Upper lobe of right lung (tissue), 1 donor: ENCODE data around the gene SSR1. TPM values are rescaled to one million over a fixed set of nuclear protein-coding genes. Genes with fewer than 3 reads are reported as not detected.
A peak's percentile ranks its signal among the peaks of the same experiment; 100 is the strongest.
"Not testable (repeated sequence)": the region's sequence is repeated elsewhere in the genome, so short reads cannot be mapped to it uniquely, and the experiment has no call there.

Source experiments
- ATAC-seq: fragments of 200-7000 bp; cut with Tn5 transposase; one replicate; pipeline ENCODE4 v1.9.1; 2020; ENCODE audit warnings: mild to moderate bottlenecking, moderate library complexity
- DNase-seq: peaks from one replicate; pipeline ENCODE4 v3.0.0-alpha.2; 2020
- H3K27ac ChIP-seq: fragments of 200-600 bp; one replicate; pipeline ENCODE4 v1.8.0; 2022
- H3K27me3 ChIP-seq: fragments of 200-600 bp; one replicate; pipeline ENCODE4 v1.8.0; 2022; ENCODE audit warnings: mild to moderate bottlenecking
- H3K36me3 ChIP-seq: fragments of 200-600 bp; one replicate; pipeline ENCODE4 v1.8.0; 2022
- H3K4me1 ChIP-seq: fragments of 200-600 bp; one replicate; pipeline ENCODE4 v1.8.0; 2022
- H3K4me3 ChIP-seq: fragments of 200-600 bp; one replicate; pipeline ENCODE4 v1.8.0; 2022; ENCODE audit warnings: mild to moderate bottlenecking
- H3K9me3 ChIP-seq: fragments of 200-600 bp; one replicate; pipeline ENCODE4 v1.8.0; 2022
- CTCF ChIP-seq: fragments of 200-600 bp; IDR thresholded peaks from one replicate; pipeline ENCODE4 v1.8.0; 2022; ENCODE audit warnings: antibody characterized with exemption
- intact Hi-C: fragments of 100-400 bp; cut with DNase I; formaldehyde crosslinking; loops from one replicate; pipeline ENCODE4 v1.11.0; 2022
- total RNA-seq: library from RNA; stranded (reverse); fragmentation: NEBNext Ultra II Directional; extraction: Animal tissue kit (Norgen Biotek cat#: 25700); gene quantifications from one replicate; pipeline ENCODE4 v1.2.1, GENCODE V29; 2021
- donor health status: DM: no; HTN: yes; CAD: no; lungs with severe emphysema.

The SSR1 gene
- total RNA-seq, 1 donor from 2014 or later = 128 TPM

DNA sequence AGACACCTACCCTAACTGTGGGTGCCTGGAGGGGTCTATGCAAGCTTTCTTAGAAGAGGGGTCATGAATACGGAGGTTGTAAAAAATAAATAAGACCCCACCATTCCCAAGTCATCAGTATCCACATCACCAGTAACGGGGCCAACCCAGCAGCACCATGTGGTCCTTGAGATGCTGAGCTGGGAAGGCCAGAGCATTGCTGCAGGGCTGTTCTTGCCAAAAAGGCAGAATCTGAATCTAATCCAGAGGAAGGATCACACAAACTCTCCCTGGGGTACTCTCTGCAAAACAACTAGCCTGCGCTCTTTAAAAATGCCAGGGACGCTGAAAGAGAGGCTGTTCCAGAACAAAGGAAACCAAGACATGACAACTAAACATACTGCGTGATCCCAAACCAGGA lies 43.2 kb downstream of the SSR1 start:
- DNase-seq (no peak), ATAC-seq (no peak)
- Histone ChIP-seq H3K36me3 (no peaks in the 10 kb centered on the region), H3K4me3 (no peak overlapping the region), H3K27ac (no peak overlapping the region), H3K9me3 (no peaks in the 10 kb centered on the region), H3K27me3 (no peaks in the 10 kb centered on the region), H3K4me1 (no peaks in the 10 kb centered on the region)
- no peak for TF ChIP-seq CTCF
- intact Hi-C loops = no loop called here

GRCh38 chr6:7268816-7269555 lies 44.0 kb downstream of the SSR1 start:
- Histone ChIP-seq H3K27me3 (no peaks in the 10 kb centered on the region), H3K36me3 (no peaks in the 10 kb centered on the region), H3K27ac (no peak overlapping the region), H3K4me1 (no peaks in the 10 kb centered on the region), H3K4me3 (no peak overlapping the region), H3K9me3 (no peaks in the 10 kb centered on the region)
- ATAC-seq (no peak), DNase-seq (no peak)
- TF ChIP-seq CTCF = no peak
- intact Hi-C loops = no loop called here

DNA sequence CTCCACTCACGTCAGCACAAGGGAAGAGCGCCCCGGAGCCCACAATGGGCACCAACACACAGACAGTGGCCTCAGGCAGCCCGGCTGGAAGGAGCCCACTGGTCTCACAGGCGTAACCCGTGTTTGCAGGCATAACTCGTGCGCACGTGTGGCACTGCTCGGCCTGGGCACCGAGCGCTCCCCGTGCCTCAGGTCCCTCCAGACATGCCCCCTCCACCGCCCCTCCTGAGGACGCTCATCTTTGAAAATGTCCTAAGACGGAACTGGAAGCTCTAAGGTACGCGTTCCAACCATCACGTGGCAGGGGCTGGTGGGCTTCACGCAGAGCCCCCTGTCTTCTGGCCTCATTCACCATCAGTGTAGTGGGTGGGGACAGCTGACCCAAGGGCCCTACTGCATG lies 44.6 kb downstream of the SSR1 start:
- Histone ChIP-seq H3K27me3 (no peaks in the 10 kb centered on the region), H3K36me3 (no peaks in the 10 kb centered on the region), H3K4me3 (no peak overlapping the region), H3K4me1 (no peaks in the 10 kb centered on the region), H3K27ac (no peak overlapping the region), H3K9me3 (no peaks in the 10 kb centered on the region)
- ATAC-seq (no peak), DNase-seq (no peak)
- intact Hi-C loops = no loop called here
- no peak for TF ChIP-seq CTCF

DNA sequence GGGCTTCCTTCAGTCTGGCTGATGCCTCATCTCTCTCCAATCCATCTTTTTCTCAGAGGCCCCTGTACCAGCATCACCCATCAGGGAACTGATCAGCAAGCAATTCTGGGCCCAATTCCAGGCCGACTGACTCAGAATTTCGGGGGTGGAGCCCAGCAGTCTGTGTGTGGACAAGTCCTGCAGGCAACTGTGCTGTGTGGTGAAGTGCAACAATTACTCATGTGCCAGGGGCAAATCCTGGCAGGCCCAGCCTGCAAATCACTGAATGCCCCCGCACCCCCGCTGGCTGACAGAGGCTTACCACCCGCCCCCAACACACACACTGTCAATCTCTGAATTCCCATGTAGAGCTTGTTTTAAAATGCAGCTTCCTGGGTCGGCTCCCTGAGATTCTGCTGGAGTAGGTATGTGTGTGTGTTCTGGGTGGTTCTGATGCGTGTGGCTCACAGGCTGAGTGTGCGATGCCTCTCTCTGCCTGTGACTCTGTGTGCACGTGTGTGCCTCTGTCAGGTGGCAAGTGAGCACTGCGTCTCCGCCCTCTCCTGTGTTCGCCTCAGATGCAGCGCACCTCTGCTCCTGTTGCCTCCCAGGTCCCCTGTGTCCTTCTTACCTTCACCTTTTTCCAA lies 45.4 kb downstream of the SSR1 start:
- Histone ChIP-seq H3K27ac (no peak overlapping the region), H3K9me3 (no peaks in the 10 kb centered on the region), H3K4me3 (no peak overlapping the region), H3K4me1 (no peaks in the 10 kb centered on the region), H3K27me3 (no peaks in the 10 kb centered on the region), H3K36me3 (no peaks in the 10 kb centered on the region)
- TF ChIP-seq CTCF = no peak
- DNase-seq = no peak
- intact Hi-C loops = no loop called here
- ATAC-seq = peak; percentile 47

- no peak for DNase-seq
- intact Hi-C loops = no loop called here
Measured at GRCh38 chr6:7267071-7267465, 45.9 kb downstream of the SSR1 start.

GRCh38 chr6:7265385-7265726 lies 47.6 kb downstream of the SSR1 start:
- H3K27ac ChIP-seq, intact Hi-C loops, H3K27me3 ChIP-seq, DNase-seq, ATAC-seq, H3K4me3 ChIP-seq, H3K9me3 ChIP-seq, H3K36me3 ChIP-seq, H3K4me1 ChIP-seq: not testable (repeated sequence)

More at GRCh38 chr6:7267071-7267465, 45.9 kb downstream of the SSR1 start:
- TF ChIP-seq CTCF = no peak
- H3K27me3 ChIP-seq = no peaks in the 10 kb centered on the region
- no peaks in the 10 kb centered on the region for H3K36me3 ChIP-seq
- no peak overlapping the region for H3K27ac ChIP-seq
- no peak for ATAC-seq
- no peak overlapping the region for H3K4me3 ChIP-seq
- H3K4me1 ChIP-seq = no peaks in the 10 kb centered on the region
- H3K9me3 ChIP-seq = no peaks in the 10 kb centered on the region
